AG09319 (cell line): Measurements from ENCODE around the gene THEM4.

Source experiments
- DNase-seq: peaks from one replicate; pipeline ENCODE4 v3.0.0-alpha.2; 2010; ENCODE audit warnings: low read depth; ENCODE audit errors: extremely low read depth
- CTCF ChIP-seq: IDR thresholded peaks from 2 replicates; pipeline ENCODE4 v1.5.1; 2011; ENCODE audit warnings: low read depth, mild to moderate bottlenecking, inconsistent platforms, low read length, moderate library complexity

THEM4 gene

GRCh38 chr1:151831605-151832004 lies 77.7 kb downstream of the THEM4 start, which contains the start of gene RORC:
RORC (minus strand) TSS chr1:151831802; CDS start chr1:151831764, 38 bp downstream.
- no peak for DNase-seq

GRCh38 chr1:151831256-151831591 lies 78.1 kb downstream of the THEM4 start:
- no peak for TF ChIP-seq CTCF
- no peak for DNase-seq

More at GRCh38 chr1:151831605-151832004, 77.7 kb downstream of the THEM4 start, which contains the start of gene RORC:
- TF ChIP-seq CTCF, result no peak

- TF ChIP-seq CTCF, result no peak
- DNase-seq, result no peak
Measured at GRCh38 chr1:151830055-151830454, 79.3 kb downstream of the THEM4 start.

GRCh38 chr1:151829352-151830046 lies 79.8 kb downstream of the THEM4 start:
- TF ChIP-seq CTCF, result no peak
- DNase-seq, result no peak

GRCh38 chr1:151828921-151829320 lies 80.4 kb downstream of the THEM4 start:
- TF ChIP-seq CTCF, result no peak
- no peak for DNase-seq

GRCh38 chr1:151827853-151828252 lies 81.5 kb downstream of the THEM4 start:
- DNase-seq, result no peak
- TF ChIP-seq CTCF, result no peak

GRCh38 chr1:151825751-151826660 lies 83.3 kb downstream of the THEM4 start:
- DNase-seq, result no peak
- TF ChIP-seq CTCF, result no peak
